CD1c-positive myeloid dendritic cell (primary cell): ENCODE measurements around the gene SPTLC3.

Experiments used
- DNase-seq: peaks from one replicate; pipeline ENCODE4 v3.0.0-alpha.2; 2016; ENCODE audit errors: extremely low spot score

SPTLC3 gene

GRCh38 chr20:13031751-13032150 is 23.0 kb downstream of the SPTLC3 start:
- DNase-seq: no peak

DNA sequence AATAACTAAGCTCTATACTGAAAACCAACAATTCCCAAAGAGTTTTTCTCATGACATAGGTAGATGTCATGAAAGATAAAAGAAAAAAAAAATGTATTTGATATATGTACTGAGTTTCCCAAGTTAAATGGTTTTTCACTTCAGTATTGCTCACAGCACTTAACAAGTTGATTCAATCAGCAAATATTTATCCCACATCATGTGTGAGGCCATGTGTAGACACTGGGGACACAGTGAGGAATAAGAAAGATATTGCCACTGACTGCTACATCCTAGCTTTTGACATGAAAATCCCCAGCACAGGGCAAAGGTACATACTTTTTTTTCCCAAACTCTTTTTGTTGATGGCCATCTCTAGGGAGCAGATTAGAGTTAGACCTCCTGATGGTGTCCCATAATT is 25.3 kb downstream of the SPTLC3 start:
- no peak for DNase-seq

DNA sequence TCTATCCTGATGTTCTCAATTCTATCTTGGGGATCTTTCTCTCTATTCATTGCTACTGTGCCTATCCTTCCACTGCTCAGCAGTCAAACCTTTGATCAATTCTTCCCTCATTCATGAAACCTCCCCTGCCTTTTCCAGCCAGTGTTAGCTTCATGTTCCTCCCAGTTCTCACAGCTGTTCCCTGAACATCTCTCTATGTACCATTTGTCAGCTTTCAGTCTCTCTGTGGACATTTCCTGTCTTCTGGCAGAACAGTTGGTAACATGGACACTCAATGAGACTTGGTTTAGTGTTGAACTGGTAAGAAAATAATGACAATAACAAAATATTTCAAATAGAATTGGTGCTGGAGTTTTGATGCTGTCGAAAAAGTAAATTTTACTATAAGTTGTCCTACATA is 26.2 kb downstream of the SPTLC3 start:
- no peak for DNase-seq

GRCh38 chr20:13035399-13036152 is 26.8 kb downstream of the SPTLC3 start:
- no peak for DNase-seq

GRCh38 chr20:13037727-13038126 is 29.0 kb downstream of the SPTLC3 start:
- no peak for DNase-seq

DNA sequence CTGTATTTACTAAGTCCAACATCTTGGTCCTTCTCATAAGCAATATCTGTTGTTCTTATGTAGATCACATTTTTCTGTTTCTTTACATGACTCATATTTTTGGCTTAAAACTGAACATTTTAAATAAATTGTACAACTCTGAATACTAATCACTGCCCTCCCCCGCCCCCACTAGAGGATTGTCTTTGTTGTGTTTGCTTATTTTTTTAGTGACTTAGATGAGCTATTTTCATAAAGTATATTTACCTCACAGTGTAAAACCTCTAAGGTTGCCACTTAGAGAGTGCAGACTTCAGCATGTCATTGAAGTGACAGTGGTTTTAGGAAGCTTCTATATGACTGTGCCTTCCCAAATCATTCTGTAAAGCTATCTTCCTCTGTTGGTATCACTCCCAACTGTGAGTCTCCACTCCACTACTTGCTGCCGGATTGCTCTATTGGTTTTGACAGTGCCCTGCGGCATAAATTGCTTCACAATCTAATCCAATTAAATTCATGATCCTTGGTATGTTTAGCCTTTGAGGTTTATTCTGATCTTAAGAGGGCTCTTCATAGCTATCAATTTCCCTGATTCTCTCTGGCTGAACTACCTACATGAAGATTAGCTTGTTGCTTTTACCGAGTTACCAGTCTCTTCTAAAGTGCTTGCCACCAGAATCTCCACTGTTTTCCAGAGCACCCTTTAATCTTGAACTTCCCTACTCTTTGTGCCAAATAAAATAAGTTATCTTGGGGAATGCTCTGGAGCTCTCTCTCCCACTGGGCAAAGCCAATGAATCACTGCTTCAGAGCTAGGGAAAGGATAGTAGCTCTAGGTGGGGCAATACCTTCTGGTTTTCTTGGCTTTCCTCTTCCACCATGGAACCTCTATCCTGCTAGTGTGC is 33.0 kb downstream of the SPTLC3 start:
- DNase-seq: no peak

DNA sequence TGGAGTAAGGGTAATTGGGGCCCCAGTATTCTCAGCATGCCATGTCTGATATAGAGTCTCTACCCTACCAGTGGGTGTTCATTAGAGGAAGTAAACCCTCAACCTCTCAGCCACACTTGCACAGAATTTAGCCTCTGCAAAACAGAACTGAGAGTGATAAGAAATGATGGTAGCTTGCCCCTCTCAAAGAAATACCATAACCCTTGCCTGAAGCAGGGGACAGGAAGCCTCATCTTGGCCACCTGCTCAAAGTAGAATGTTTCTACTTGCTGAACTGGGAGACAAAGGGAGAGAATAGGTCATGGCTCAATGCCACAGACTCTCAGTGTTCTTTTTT is 33.7 kb downstream of the SPTLC3 start:
- no peak for DNase-seq

GRCh38 chr20:13046409-13046808 is 37.6 kb downstream of the SPTLC3 start:
- no peak for DNase-seq

DNA sequence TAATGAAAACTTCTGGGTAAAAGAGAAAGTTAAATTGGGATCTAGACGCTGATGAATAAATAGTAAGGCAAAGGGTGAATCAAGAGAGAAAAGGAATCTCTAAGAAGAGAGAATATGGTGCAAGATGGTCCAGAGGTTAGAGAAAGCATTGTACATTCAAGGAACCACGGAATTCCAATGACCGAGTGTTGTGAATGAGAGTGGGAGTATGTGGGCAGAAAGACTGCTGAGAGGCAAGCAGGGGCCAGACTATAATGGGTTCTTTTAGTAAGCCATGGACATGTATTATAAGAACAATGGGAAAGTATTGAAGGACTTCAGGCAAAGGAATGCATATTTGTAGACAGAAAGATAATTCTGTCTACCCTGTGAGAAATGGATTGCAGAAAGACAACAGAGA is 45.2 kb downstream of the SPTLC3 start:
- DNase-seq: no peak

DNA sequence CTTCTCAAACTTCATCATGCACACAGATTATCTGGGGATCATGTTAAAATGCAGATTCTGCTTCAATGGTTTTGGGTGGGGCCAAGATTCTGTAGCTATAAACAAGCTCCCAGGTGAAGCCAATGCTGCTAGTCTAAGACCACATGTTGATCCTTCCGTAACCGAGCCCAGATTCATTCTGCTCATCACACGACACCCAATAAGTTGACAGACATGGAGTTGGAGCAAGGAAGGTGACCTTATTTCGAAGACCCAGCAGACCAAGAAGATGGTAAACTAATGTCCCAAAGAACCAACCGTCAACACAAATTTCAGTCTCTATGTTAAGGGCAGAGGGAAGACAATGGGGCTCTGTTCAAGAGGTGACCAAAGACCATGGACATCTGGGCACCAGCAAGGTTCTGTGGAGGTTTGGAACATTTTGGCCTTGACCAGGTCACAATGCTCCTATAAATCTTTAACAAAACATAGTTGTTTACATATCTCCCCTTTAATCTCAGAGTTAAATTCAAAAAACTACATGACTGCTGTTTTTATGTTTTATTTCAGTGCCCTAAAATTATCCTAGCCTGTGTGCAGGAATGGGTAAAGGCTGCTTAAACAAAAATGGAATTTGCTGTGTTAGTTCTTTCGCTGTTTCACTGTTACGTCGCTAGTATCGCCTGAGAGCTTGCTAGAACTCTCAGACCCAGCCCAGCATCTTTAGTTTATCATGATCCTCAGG is 50.1 kb downstream of the SPTLC3 start:
- no peak for DNase-seq

DNA sequence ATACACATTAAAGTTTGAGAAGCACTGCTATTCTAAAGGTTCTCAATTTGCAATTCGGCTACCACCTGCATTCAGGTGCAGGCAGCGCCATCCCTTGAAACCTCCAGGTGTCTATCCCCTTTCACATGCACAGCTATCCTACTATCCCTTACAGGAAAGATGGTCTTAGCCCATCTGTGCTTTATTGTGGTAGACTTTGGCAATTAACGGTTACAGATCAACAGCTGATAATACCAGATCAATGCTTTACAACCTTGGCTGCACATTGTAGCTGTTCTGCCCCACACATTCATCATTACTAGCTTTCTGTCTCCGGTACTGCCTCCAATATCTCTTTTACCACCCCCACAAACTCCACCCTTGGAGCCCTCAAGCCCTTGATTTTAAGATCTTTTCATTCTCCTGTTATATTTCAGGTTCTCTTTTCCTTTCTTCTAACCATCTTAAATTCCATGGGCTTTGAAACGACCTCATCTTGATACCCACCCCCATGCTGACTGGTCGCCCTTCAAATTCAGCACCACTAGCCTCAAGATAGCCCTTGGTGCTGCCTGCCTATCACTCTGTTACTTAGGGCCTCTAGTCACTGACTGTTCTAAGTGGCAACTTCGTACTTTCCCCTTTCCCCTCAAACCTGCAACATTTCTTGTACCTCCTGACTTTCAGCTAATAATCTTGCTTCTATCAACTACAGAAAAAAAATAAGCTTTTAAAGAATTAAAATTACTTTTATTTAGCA is 50.8 kb downstream of the SPTLC3 start:
- DNase-seq: no peak

DNA sequence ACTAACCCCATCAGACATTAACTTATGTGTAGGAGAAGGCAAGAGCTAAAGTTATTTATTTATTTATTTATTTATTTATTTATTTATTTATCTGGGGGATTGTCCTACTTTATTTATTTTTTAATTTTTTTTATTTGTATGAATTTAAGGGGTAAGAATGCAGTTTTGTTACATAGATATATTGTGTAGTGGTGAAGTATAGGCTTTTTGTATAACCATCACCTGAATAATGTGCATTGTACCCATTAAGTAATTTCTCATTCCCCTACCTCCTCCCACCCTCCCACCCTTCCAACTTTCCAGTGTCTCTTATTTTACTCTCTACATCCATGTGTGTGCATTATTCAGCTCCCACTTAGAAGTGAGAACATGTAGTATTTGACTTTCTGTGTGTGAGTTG is 51.6 kb downstream of the SPTLC3 start:
- DNase-seq: no peak

- no peak for DNase-seq
Measured at GRCh38 chr20:13061381-13061780, 52.6 kb downstream of the SPTLC3 start.

- DNase-seq: no peak
Measured at GRCh38 chr20:13062789-13063188, 54.0 kb downstream of the SPTLC3 start.

GRCh38 chr20:13068336-13068735 is 59.6 kb downstream of the SPTLC3 start:
- no peak for DNase-seq

DNA sequence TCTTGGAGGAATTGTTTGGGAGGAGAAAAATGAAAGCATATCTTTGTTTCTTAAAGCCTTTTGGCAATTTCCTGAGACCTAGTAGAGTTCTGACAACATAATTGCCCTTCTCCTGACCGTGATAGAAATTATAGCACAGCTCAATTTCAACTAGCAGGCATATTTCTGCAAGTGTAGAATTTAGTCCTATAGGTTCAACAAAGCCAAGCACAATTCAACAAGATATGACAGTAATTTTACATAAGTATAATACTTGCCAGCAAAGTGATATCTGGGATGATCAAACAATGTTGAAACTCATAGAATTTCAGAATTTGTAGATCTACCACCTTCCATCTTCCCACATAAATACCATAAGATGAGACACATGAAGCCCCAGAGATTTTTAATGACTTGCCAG is 73.1 kb downstream of the SPTLC3 start:
- DNase-seq: no peak

DNA sequence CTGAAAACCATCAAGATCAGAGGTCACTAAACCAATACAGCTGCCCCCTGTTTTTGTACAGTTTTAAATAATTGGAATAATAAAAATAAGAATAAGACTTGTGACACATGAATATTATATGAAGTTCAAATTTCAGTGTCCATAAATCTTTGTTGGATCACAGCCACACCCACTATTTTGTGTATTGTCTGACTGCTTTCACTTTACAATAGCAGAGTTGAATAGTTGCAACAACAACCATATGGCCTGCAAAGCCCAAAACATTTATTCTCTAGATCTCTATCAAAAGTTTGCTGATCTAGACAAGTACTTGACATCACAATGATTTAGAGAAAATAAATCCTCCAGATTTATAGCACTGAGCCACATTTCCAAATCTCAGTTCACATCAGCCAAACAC is 73.6 kb downstream of the SPTLC3 start:
- no peak for DNase-seq

GRCh38 chr20:13085275-13085674 is 76.5 kb downstream of the SPTLC3 start:
- no peak for DNase-seq

GRCh38 chr20:13089950-13090469 is 81.2 kb downstream of the SPTLC3 start:
- no peak for DNase-seq

DNA sequence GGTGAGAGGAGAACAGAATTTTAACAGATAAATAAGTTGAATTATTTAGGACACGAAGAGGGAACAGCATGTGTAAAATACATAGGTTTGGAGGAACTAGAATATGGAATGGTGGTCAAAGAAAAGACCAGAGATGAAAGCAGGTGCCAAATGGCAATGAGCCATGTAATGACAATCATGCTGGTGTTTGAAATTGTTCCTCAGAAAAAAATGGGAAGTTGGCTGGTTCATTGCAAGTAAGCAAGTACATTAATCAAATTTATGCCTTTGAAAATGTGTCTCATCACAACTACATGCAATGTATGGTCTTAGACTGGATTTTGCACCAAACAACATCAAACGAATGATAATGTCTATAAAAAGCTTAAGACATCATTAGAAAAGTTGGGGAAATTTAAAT is 83.3 kb downstream of the SPTLC3 start:
- no peak for DNase-seq

- DNase-seq: no peak
Measured at GRCh38 chr20:13094976-13095375, 86.2 kb downstream of the SPTLC3 start.
